Endothelial cell (in vitro differentiated cells): Measurements from ENCODE around the gene LCORL. TPM values are rescaled to one million over a fixed set of nuclear protein-coding genes. Genes with fewer than 3 reads are reported as not detected.

Source experiments
- DNase-seq: peaks from one replicate; pipeline ENCODE4 v3.0.0; 2021; ENCODE audit warnings: low spot score
- H3K27ac Mint-ChIP-seq: one replicate; pipeline ENCODE4 v1.8.0; 2021; ENCODE audit warnings: mixed read lengths, inconsistent platforms; ENCODE audit not compliant: unreplicated experiment
- H3K27me3 Mint-ChIP-seq: one replicate; pipeline ENCODE4 v1.8.0; 2021; ENCODE audit warnings: mild to moderate bottlenecking, moderate library complexity, mixed read lengths, inconsistent platforms; ENCODE audit not compliant: unreplicated experiment
- H3K36me3 Mint-ChIP-seq: one replicate; pipeline ENCODE4 v1.8.0; 2021; ENCODE audit warnings: mild to moderate bottlenecking, low read depth, mixed read lengths, inconsistent platforms; ENCODE audit not compliant: unreplicated experiment
- H3K4me1 Mint-ChIP-seq: one replicate; pipeline ENCODE4 v1.8.0; 2021; ENCODE audit warnings: mild to moderate bottlenecking, mixed read lengths, inconsistent platforms; ENCODE audit not compliant: unreplicated experiment
- H3K4me3 Mint-ChIP-seq: one replicate; pipeline ENCODE4 v1.8.0; 2021; ENCODE audit warnings: mild to moderate bottlenecking, mixed read lengths, inconsistent platforms; ENCODE audit not compliant: unreplicated experiment
- H3K9me3 Mint-ChIP-seq: one replicate; pipeline ENCODE4 v1.8.0; 2021; ENCODE audit warnings: mixed read lengths, inconsistent platforms; ENCODE audit not compliant: unreplicated experiment
- total RNA-seq: library from RNA; stranded (reverse); fragmentation: NEBNext Ultra II Directional; extraction: Animal tissue kit (Norgen Biotek cat#: 25700); gene quantifications from one replicate; pipeline ENCODE4 v1.2.1, GENCODE V29; 2021; ENCODE audit not compliant: unreplicated experiment
- TF ChIP-seq, protein P1 (sequence below): fragments of 200-600 bp; sonication (generic); IDR thresholded peaks from one replicate; pipeline ENCODE4 v1.5.0; 2021; ENCODE audit warnings: antibody characterized with exemption; ENCODE audit not compliant: unreplicated experiment

Gene LCORL
- total RNA-seq, 1 donor from 2014 or later: 18.4 TPM

DNA sequence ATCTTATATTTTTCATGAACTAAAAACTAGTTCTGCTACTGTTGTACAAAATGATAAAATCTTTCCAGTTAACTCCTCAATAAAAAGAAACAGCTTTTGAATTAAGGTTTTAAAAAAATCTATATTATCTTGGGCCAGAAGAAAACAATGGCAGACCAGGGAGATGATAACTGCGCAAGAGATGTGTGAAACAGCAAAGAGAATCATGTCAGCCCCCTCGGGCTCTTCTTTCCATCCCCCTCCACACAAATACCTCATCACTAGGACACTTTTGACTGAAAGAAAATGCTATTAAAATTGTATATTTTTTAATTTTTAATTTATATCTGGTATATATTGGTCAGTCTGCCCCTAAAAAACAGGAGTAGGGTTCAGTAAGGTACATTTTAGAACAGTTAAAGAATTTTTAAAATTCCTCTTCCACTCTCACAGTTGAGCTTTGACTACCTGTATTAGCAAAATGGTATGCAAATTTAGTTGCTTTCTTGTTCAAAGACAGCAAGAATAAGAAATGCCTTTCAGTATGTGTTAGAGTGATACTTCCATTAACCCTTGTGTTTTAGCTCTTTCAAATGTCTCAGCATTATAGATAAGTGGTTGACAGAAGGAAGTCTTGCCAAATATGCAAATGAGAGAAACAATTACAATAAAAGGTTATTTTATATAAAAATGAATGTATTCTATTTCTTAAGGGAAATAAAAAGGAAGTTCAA lies 36.4 kb upstream of the LCORL start:
- Mint-ChIP-seq H3K36me3 (no peaks in the 10 kb centered on the region), H3K4me1 (no peaks in the 10 kb centered on the region), H3K27ac (no peak overlapping the region), H3K4me3 (no peak overlapping the region), H3K27me3 (peaks cover 1% of the 10 kb centered on the region), H3K9me3 (peaks cover under 1% of the 10 kb centered on the region)
- TF ChIP-seq, protein P1, sequence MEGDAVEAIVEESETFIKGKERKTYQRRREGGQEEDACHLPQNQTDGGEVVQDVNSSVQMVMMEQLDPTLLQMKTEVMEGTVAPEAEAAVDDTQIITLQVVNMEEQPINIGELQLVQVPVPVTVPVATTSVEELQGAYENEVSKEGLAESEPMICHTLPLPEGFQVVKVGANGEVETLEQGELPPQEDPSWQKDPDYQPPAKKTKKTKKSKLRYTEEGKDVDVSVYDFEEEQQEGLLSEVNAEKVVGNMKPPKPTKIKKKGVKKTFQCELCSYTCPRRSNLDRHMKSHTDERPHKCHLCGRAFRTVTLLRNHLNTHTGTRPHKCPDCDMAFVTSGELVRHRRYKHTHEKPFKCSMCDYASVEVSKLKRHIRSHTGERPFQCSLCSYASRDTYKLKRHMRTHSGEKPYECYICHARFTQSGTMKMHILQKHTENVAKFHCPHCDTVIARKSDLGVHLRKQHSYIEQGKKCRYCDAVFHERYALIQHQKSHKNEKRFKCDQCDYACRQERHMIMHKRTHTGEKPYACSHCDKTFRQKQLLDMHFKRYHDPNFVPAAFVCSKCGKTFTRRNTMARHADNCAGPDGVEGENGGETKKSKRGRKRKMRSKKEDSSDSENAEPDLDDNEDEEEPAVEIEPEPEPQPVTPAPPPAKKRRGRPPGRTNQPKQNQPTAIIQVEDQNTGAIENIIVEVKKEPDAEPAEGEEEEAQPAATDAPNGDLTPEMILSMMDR: no peak
- no peak for DNase-seq

- no peaks in the 10 kb centered on the region for H3K9me3 Mint-ChIP-seq
- no peak for DNase-seq
- no peak overlapping the region for H3K27ac Mint-ChIP-seq
- TF ChIP-seq, protein P1: no peak
- no peak overlapping the region for H3K4me3 Mint-ChIP-seq
- H3K4me1 Mint-ChIP-seq: no peaks in the 10 kb centered on the region
- peaks cover 3% of the 10 kb centered on the region for H3K27me3 Mint-ChIP-seq
- H3K36me3 Mint-ChIP-seq: no peaks in the 10 kb centered on the region
Observed at GRCh38 chr4:18056030-18056429, 34.5 kb upstream of the LCORL start.

DNA sequence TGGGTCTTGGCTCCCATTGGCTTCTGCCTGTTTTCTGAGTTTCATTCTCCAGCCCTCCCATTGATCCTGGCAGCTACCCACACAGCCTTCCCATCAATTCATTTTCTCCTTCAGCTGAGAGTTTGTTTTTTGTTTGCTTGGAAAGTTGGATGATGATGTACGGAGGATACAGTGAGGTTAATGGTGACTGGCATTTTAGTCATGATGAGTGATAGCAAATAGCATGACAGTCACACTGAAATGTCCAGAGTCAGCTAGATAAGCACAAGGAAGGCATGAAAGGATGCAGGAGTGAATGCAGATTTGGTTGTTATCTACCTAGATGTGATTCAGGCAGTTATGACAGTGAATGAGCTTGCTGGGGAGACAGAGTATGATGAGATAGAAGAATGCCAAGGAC lies 30.6 kb upstream of the LCORL start:
- Mint-ChIP-seq H3K4me1 (no peaks in the 10 kb centered on the region), H3K4me3 (no peak overlapping the region), H3K27ac (no peak overlapping the region), H3K36me3 (no peaks in the 10 kb centered on the region), H3K27me3 (peaks cover 3% of the 10 kb centered on the region), H3K9me3 (no peaks in the 10 kb centered on the region)
- TF ChIP-seq, protein P1: no peak
- no peak for DNase-seq

- Mint-ChIP-seq H3K4me3 (no peak overlapping the region), H3K4me1 (no peaks in the 10 kb centered on the region), H3K36me3 (no peaks in the 10 kb centered on the region), H3K27me3 (peaks cover 3% of the 10 kb centered on the region), H3K9me3 (no peaks in the 10 kb centered on the region), H3K27ac (no peak overlapping the region)
- DNase-seq: no peak
- TF ChIP-seq, protein P1: no peak
Observed at GRCh38 chr4:18051281-18051680, 29.7 kb upstream of the LCORL start.

DNA sequence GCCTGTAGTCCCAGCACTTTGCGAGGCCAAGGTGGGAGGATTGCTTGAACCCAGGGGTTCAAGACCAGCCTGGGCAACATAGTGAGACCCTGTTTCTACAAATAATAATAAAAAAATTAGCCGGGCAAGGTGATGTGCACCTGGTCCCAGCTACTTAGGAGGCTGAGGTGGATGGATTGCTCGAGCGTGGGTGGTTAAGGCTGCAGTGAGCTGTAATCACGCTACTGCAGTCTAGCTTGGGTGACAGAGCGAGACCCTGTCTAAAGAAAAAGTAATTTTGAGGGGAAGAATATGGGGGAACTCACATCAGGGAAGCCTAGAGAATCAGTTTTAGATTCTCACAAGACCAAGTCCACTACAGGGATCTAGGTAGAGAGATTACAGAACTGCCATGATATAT lies 28.9 kb upstream of the LCORL start:
- Mint-ChIP-seq H3K27ac (no peak overlapping the region), H3K36me3 (no peaks in the 10 kb centered on the region), H3K4me1 (no peaks in the 10 kb centered on the region), H3K9me3 (no peaks in the 10 kb centered on the region), H3K27me3 (peaks cover 3% of the 10 kb centered on the region), H3K4me3 (no peak overlapping the region)
- DNase-seq: no peak
- TF ChIP-seq, protein P1: no peak
